GM18868 (cell line): ENCODE results near the gene SEPTIN6.

Source experiments
- ATAC-seq: cut with Tn5 transposase; IDR thresholded peaks from one replicate; pipeline ENCODE4 v1.9.1; 2021; ENCODE audit warnings: mild to moderate bottlenecking, moderate library complexity; ENCODE audit not compliant: unreplicated experiment

The SEPTIN6 gene

GRCh38 chrX:119693040-119693995 lies at the start of gene SEPTIN6:
SEPTIN6 (minus strand) TSS chrX:119693168; CDS start chrX:119693105, 63 bp downstream.
- peak; percentile 64 for ATAC-seq

- ATAC-seq: no peak
Observed at GRCh38 chrX:119738742-119739141, 45.8 kb upstream of the SEPTIN6 start.

- no peak for ATAC-seq
Observed at GRCh38 chrX:119736206-119736764, 43.3 kb upstream of the SEPTIN6 start.

- no peak for ATAC-seq
Observed at GRCh38 chrX:119735467-119735866, 42.5 kb upstream of the SEPTIN6 start.

- ATAC-seq: no peak
Observed at GRCh38 chrX:119734897-119735339, 42.0 kb upstream of the SEPTIN6 start.

GRCh38 chrX:119729408-119730201 lies 36.6 kb upstream of the SEPTIN6 start:
- peak; percentile 41 for ATAC-seq

- ATAC-seq: no peak
Observed at GRCh38 chrX:119728487-119728886, 35.5 kb upstream of the SEPTIN6 start.

GRCh38 chrX:119726900-119727555 lies 34.1 kb upstream of the SEPTIN6 start:
- no peak for ATAC-seq

GRCh38 chrX:119721926-119722325 lies 29.0 kb upstream of the SEPTIN6 start:
- no peak for ATAC-seq

- ATAC-seq: no peak
Observed at GRCh38 chrX:119721487-119721886, 28.5 kb upstream of the SEPTIN6 start.

- ATAC-seq: no peak
Observed at GRCh38 chrX:119709630-119710029, 16.7 kb upstream of the SEPTIN6 start.

- ATAC-seq: no peak
Observed at GRCh38 chrX:119708936-119709335, 16.0 kb upstream of the SEPTIN6 start.

- ATAC-seq: peak; percentile 57
Observed at GRCh38 chrX:119706616-119707015, 13.6 kb upstream of the SEPTIN6 start.

GRCh38 chrX:119698845-119699244 lies 5.9 kb upstream of the SEPTIN6 start:
- ATAC-seq: no peak

- ATAC-seq: no peak
Observed at GRCh38 chrX:119696251-119696890, 3.4 kb upstream of the SEPTIN6 start.

- no peak for ATAC-seq
Observed at GRCh38 chrX:119695535-119696050, 2.6 kb upstream of the SEPTIN6 start.

GRCh38 chrX:119694601-119695534 lies 1.9 kb upstream of the SEPTIN6 start:
- no peak for ATAC-seq

- no peak for ATAC-seq
Observed at GRCh38 chrX:119693996-119694451, 1.1 kb upstream of the SEPTIN6 start.
